Thoracic aorta (tissue), 2 donors: ENCODE measurements around the gene CLCNKB. TPM values are rescaled to one million over a fixed set of nuclear protein-coding genes. Genes with fewer than 3 reads are reported as not detected.
"Not testable (repeated sequence)": the region's sequence is repeated elsewhere in the genome, so short reads cannot be mapped to it uniquely, and the experiment has no call there.

Experiments used
- ATAC-seq: fragments of 150-250 bp; one replicate; pipeline ENCODE4 v1.8.0; 2017; ENCODE audit warnings: low read depth; ENCODE audit not compliant: insufficient number of reproducible peaks, low FRiP score
- DNase-seq: peaks from one replicate; pipeline ENCODE4 v3.0.0-alpha.2; 2020; ENCODE audit warnings: low spot score
- H3K27ac ChIP-seq, 2 donors: fragments of 200-600 bp; sonication (generic); 1 replicate in 1 of 2; 2 replicates in 1 of 2; pipeline ENCODE4 v1.5.1; 2016; ENCODE audit warnings: mild to moderate bottlenecking in 2 of 2, moderate library complexity in 2 of 2
- H3K27me3 ChIP-seq: fragments of 200-600 bp; sonication (generic); replicated peaks from 2 replicates; pipeline ENCODE4 v1.6.0; 2016; ENCODE audit warnings: mild to moderate bottlenecking; ENCODE audit not compliant: insufficient read depth
- H3K36me3 ChIP-seq: fragments of 200-600 bp; sonication (generic); one replicate; pipeline ENCODE4 v1.5.1; 2016
- H3K4me1 ChIP-seq, 2 donors: fragments of 200-600 bp; sonication (generic); 1 replicate in 1 of 2; 2 replicates in 1 of 2; pipeline versions ENCODE4 v1.5.1 to v1.6.0; 2016; ENCODE audit warnings: low read depth in 2 of 2, mild to moderate bottlenecking in 1 of 2; ENCODE audit not compliant: control insufficient read depth in 1 of 2
- H3K4me3 ChIP-seq: fragments of 200-600 bp; sonication (generic); 2 replicates; pipeline ENCODE4 v1.5.1; 2016; ENCODE audit warnings: mild to moderate bottlenecking
- H3K9me3 ChIP-seq: fragments of 200-600 bp; sonication (generic); 2 replicates; pipeline ENCODE4 v1.5.1; 2016
- CTCF ChIP-seq: fragments of 200-600 bp; sonication (generic); IDR thresholded peaks from one replicate; pipeline ENCODE4 v1.5.1; 2019; ENCODE audit warnings: antibody characterized with exemption
- total RNA-seq, 2 donors: library from RNA; depleted of rRNA; stranded (reverse); fragments of >200 nt; gene quantifications; one replicate each; pipeline versions ENCODE4 v1.1.0 to v1.2.3, GENCODE V29; 2016

The CLCNKB gene
- total RNA-seq, 2 donors from 2014 or later: not detected

- Histone ChIP-seq H3K4me3 (peak overlapping the region; percentile 68), H3K4me1 (peaks cover 0 to 8% of the 10 kb centered on the region in 2 donors), H3K9me3 (no peaks in the 10 kb centered on the region), H3K36me3 (no peaks in the 10 kb centered on the region), H3K27ac (no peak overlapping the region), H3K27me3 (no peaks in the 10 kb centered on the region)
- ATAC-seq (no peak), DNase-seq (no peak)
- TF ChIP-seq CTCF: no peak
Observed at GRCh38 chr1:16048573-16049189, 5.1 kb downstream of the CLCNKB start.

DNA sequence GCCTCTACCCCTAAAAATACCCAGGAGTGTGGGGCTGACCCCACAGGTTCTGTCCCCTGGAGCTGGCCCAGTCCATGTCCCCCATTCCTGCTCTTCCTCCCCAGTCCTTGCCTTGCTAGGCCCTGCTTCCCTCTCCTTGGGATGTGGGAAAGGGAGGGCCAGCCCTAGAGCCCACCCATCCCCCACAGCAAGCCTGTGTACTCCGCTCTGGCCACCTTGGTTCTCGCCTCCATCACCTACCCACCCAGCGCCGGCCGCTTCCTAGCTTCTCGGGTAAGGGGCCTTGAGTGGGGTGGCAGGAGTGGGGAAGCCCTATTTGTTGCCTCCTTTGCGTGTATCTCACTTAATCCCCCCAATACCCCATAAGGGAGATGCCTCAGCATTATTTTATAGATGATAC lies 6.7 kb downstream of the CLCNKB start:
- DNase-seq (no peak), ATAC-seq (no peak)
- Histone ChIP-seq H3K36me3 (no peaks in the 10 kb centered on the region), H3K4me3 (no peak overlapping the region), H3K27me3 (no peaks in the 10 kb centered on the region), H3K27ac (no peak overlapping the region), H3K4me1 (peaks cover 0 to 8% of the 10 kb centered on the region in 2 donors), H3K9me3 (no peaks in the 10 kb centered on the region)
- TF ChIP-seq CTCF: no peak

DNA sequence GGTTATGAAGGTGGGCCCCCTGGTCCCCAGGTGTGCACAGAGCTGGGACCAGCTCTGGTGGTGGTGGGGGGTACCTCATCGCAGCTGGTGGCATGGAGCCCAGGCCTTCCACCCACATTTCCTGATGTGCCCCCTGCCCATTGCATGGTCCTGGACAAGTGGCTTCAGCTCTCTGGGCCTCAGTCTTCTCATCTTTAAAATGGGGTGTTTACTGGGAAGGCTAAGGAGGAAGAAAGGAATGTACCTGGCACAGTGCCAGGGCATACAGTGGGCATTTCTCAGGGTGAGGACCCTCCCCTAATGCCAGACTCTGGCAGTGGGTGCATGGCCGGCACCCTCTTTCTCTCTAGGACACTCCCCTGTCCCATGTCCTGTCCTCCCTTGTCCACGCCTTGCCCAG lies 7.5 kb downstream of the CLCNKB start:
- Histone ChIP-seq H3K9me3 (no peaks in the 10 kb centered on the region), H3K27ac (no peak overlapping the region), H3K36me3 (no peaks in the 10 kb centered on the region), H3K27me3 (no peaks in the 10 kb centered on the region), H3K4me1 (peaks cover 0 to 8% of the 10 kb centered on the region in 2 donors), H3K4me3 (no peak overlapping the region)
- ATAC-seq (no peak), DNase-seq (no peak)
- no peak for TF ChIP-seq CTCF

GRCh38 chr1:16051949-16052348 lies 8.4 kb downstream of the CLCNKB start:
- not testable (repeated sequence) for ATAC-seq, H3K27ac ChIP-seq, H3K4me1 ChIP-seq, DNase-seq, H3K36me3 ChIP-seq, H3K9me3 ChIP-seq, H3K4me3 ChIP-seq, H3K27me3 ChIP-seq

DNA sequence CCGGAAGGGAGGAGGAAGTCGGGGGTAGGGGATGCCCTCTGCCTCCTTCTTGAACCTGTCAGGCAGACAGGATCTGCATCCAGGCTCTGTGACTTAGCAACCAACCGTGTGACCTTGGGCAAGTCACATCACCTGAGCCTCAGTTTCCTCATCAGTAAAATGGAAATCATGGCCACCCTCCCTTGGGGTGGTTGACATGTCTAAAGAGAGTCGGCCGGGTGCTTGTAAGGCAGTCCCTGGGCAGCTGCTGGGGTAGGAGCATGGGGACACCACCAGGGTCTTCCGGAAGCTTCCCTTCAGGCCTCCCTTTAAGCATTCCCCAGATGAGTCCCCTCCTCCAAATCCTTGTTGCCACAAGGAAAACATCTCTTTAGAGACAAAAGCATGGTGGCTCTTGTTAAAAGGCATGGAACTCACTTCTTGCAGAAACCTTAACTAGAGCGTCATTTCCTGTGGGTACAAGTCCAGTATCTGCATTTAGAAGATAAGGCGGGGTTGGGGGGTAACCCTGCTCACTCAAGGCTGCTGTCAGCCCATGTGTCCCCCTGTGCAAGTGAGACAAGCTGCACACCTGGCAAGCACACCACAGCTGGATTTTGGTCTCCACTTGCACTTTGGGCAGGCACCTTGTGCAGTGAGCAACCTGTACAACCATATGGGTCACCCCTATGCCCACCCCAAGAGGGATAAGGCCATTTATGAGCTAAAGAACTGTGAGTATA lies 10.4 kb downstream of the CLCNKB start:
- peaks cover 0 to 2% of the 10 kb centered on the region in 2 donors for H3K4me1 ChIP-seq
- no peaks in the 10 kb centered on the region for H3K27me3 ChIP-seq
- no peak overlapping the region for H3K27ac ChIP-seq
- TF ChIP-seq CTCF: no peak
- no peaks in the 10 kb centered on the region for H3K9me3 ChIP-seq
- DNase-seq (no peak), ATAC-seq (no peak)
- H3K36me3 ChIP-seq: no peaks in the 10 kb centered on the region
- H3K4me3 ChIP-seq: no peak overlapping the region
